ENCODE measurements around the gene DAPK1.

- TF ChIP-seq CTCF (IDR thresholded peaks at IDR 0.05), result no peak
- no peak for TF ChIP-seq POLR2AphosphoS5 (IDR thresholded peaks at IDR 0.05)
- no peak for TF ChIP-seq POLR2A (IDR thresholded peaks at IDR 0.05)
- TF ChIP-seq EP300 (IDR thresholded peaks at IDR 0.05), result no peak
Measured at GRCh38 chr9:87471746-87472145, 25.9 kb upstream of the DAPK1 start.

Measured in suprapubic skin (tissue), 4 donors.